Neural crest cell (in vitro differentiated cells): ENCODE measurements around the gene ACHE. TPM values are rescaled to one million over a fixed set of nuclear protein-coding genes. Genes with fewer than 3 reads are reported as not detected.

Experiments used
- DNase-seq: peaks from one replicate; pipeline ENCODE4 v3.0.0; 2021; ENCODE audit warnings: low read depth, mixed read lengths, low spot score
- H3K27ac Mint-ChIP-seq: one replicate; pipeline ENCODE4 v1.8.0; 2021; ENCODE audit warnings: mild to moderate bottlenecking, mixed read lengths; ENCODE audit not compliant: unreplicated experiment
- H3K27me3 Mint-ChIP-seq: 2 replicates; pipeline ENCODE4 v1.8.0; 2021; ENCODE audit warnings: low read depth, mild to moderate bottlenecking, mixed read lengths
- H3K36me3 Mint-ChIP-seq: 2 replicates; pipeline ENCODE4 v1.8.0; 2021; ENCODE audit warnings: low read depth, mild to moderate bottlenecking, mixed read lengths
- H3K4me1 Mint-ChIP-seq: 2 replicates; pipeline ENCODE4 v1.8.0; 2021; ENCODE audit warnings: mixed read lengths
- H3K4me3 Mint-ChIP-seq: one replicate; pipeline ENCODE4 v1.8.0; 2021; ENCODE audit warnings: mild to moderate bottlenecking, mixed read lengths
- H3K9me3 Mint-ChIP-seq: 2 replicates; pipeline ENCODE4 v1.8.0; 2021; ENCODE audit warnings: mixed read lengths
- CTCF ChIP-seq: fragments of 200-600 bp; sonication (generic); conservative IDR thresholded peaks from 2 replicates; pipeline ENCODE4 v1.5.0; 2021; ENCODE audit warnings: antibody characterized with exemption, mild to moderate bottlenecking
- total RNA-seq: library from RNA; stranded (reverse); gene quantifications from 2 replicates; pipeline ENCODE4 v1.2.1, GENCODE V29; 2021

ACHE gene
- total RNA-seq, 1 donor from 2014 or later, result 2.0 TPM

GRCh38 chr7:100894860-100895700 lies 608 bp downstream of the ACHE start:
- no peaks in the 10 kb centered on the region for H3K9me3 Mint-ChIP-seq
- TF ChIP-seq CTCF, result peak; percentile 92
- no peak overlapping the region for H3K27ac Mint-ChIP-seq
- no peaks in the 10 kb centered on the region for H3K36me3 Mint-ChIP-seq
- H3K4me1 Mint-ChIP-seq, result peaks cover 28% of the 10 kb centered on the region
- peak; percentile 87 for DNase-seq
- H3K4me3 Mint-ChIP-seq, result no peak overlapping the region
- H3K27me3 Mint-ChIP-seq, result peaks cover 63% of the 10 kb centered on the region

GRCh38 chr7:100893910-100894721 lies 1.6 kb downstream of the ACHE start:
- no peak for DNase-seq
- Mint-ChIP-seq H3K27ac (no peak overlapping the region), H3K36me3 (no peaks in the 10 kb centered on the region), H3K4me3 (peak overlapping the region; percentile 57), H3K27me3 (peaks cover 58% of the 10 kb centered on the region), H3K9me3 (no peaks in the 10 kb centered on the region), H3K4me1 (peaks cover 31% of the 10 kb centered on the region)
- no peak for TF ChIP-seq CTCF

GRCh38 chr7:100893318-100893895 lies 2.3 kb downstream of the ACHE start:
- no peak for DNase-seq
- H3K36me3 Mint-ChIP-seq, result no peaks in the 10 kb centered on the region
- no peaks in the 10 kb centered on the region for H3K9me3 Mint-ChIP-seq
- peaks cover 35% of the 10 kb centered on the region for H3K4me1 Mint-ChIP-seq
- H3K27ac Mint-ChIP-seq, result no peak overlapping the region
- TF ChIP-seq CTCF, result no peak
- H3K27me3 Mint-ChIP-seq, result peaks cover 52% of the 10 kb centered on the region
- H3K4me3 Mint-ChIP-seq, result peak overlapping the region; percentile 41

- Mint-ChIP-seq H3K4me3 (peak overlapping the region; percentile 82), H3K36me3 (peaks cover 4% of the 10 kb centered on the region), H3K4me1 (peaks cover 42% of the 10 kb centered on the region), H3K27me3 (peaks cover 44% of the 10 kb centered on the region), H3K27ac (no peak overlapping the region), H3K9me3 (no peaks in the 10 kb centered on the region)
- TF ChIP-seq CTCF, result no peak
- DNase-seq, result no peak
Measured at GRCh38 chr7:100892364-100893317, 3.0 kb downstream of the ACHE start.
